GM18867 (cell line): Measurements from ENCODE around the gene FST.

Source experiments
- ATAC-seq: cut with Tn5 transposase; IDR thresholded peaks from one replicate; pipeline ENCODE4 v1.9.1; 2021; ENCODE audit warnings: mild to moderate bottlenecking, moderate library complexity; ENCODE audit not compliant: unreplicated experiment

FST gene

GRCh38 chr5:53480416-53481158 lies at the start of gene FST:
Gene FST (plus strand): TSS chr5:53480629. CDS start chr5:53480792, 163 bp downstream.
- ATAC-seq, result no peak

GRCh38 chr5:53431665-53432064 lies 48.8 kb upstream of the FST start:
- no peak for ATAC-seq

- ATAC-seq, result no peak
Observed at GRCh38 chr5:53433026-53433425, 47.4 kb upstream of the FST start.

GRCh38 chr5:53434541-53434940 lies 45.9 kb upstream of the FST start:
- ATAC-seq, result no peak

GRCh38 chr5:53436480-53437191 lies 43.8 kb upstream of the FST start:
- no peak for ATAC-seq

GRCh38 chr5:53438079-53438478 lies 42.4 kb upstream of the FST start:
- no peak for ATAC-seq

GRCh38 chr5:53438486-53439472 lies 41.6 kb upstream of the FST start:
- ATAC-seq, result no peak

- ATAC-seq, result no peak
Observed at GRCh38 chr5:53442961-53443360, 37.5 kb upstream of the FST start.

GRCh38 chr5:53445569-53445968 lies 34.9 kb upstream of the FST start:
- no peak for ATAC-seq

- no peak for ATAC-seq
Observed at GRCh38 chr5:53446908-53447307, 33.5 kb upstream of the FST start.

- no peak for ATAC-seq
Observed at GRCh38 chr5:53448851-53449250, 31.6 kb upstream of the FST start.

GRCh38 chr5:53453898-53454718 lies 26.3 kb upstream of the FST start:
- ATAC-seq, result no peak

GRCh38 chr5:53454719-53455000 lies 25.8 kb upstream of the FST start:
- no peak for ATAC-seq

- no peak for ATAC-seq
Observed at GRCh38 chr5:53456366-53456765, 24.1 kb upstream of the FST start.

- no peak for ATAC-seq
Observed at GRCh38 chr5:53463909-53464621, 16.4 kb upstream of the FST start.

GRCh38 chr5:53464722-53465121 lies 15.7 kb upstream of the FST start:
- ATAC-seq, result no peak

GRCh38 chr5:53469946-53470687 lies 10.3 kb upstream of the FST start:
- no peak for ATAC-seq

GRCh38 chr5:53472279-53472678 lies 8.2 kb upstream of the FST start:
- ATAC-seq, result no peak
